Transverse colon (tissue), 4 donors: ENCODE measurements around the gene BTG3.

ENCODE experiments used
- CTCF ChIP-seq, 5 experiments: fragments of 200-600 bp in 3 of 5; fragments of 450-650 bp in 2 of 5; sonication (generic) in 3 of 5; IDR thresholded peaks; 1 replicate in 2 of 5; 2 replicates in 3 of 5; pipeline ENCODE4 v1.5.1; 2016 to 2017; ENCODE audit warnings: antibody characterized with exemption in 5 of 5, inconsistent platforms in 3 of 5, mild to moderate bottlenecking in 2 of 5, moderate library complexity in 1 of 5
- POLR2A ChIP-seq: fragments of 450-650 bp; IDR thresholded peaks from one replicate; pipeline ENCODE4 v1.6.1; 2016; ENCODE audit warnings: antibody characterized with exemption, mild to moderate bottlenecking, moderate library complexity
- POLR2AphosphoS5 ChIP-seq, 3 donors: sonication (generic); formaldehyde crosslinking; IDR thresholded peaks; one replicate each; pipeline ENCODE4 v1.6.1; 2016; ENCODE audit warnings: antibody characterized with exemption in 3 of 3

- TF ChIP-seq CTCF (IDR thresholded peaks at IDR 0.05) (no peak), POLR2A (no peak), POLR2AphosphoS5 (IDR thresholded peaks at IDR 0.05) (no peak)
These were observed 38.8 kb upstream of the BTG3 start for GRCh38 chr21:17651526-17651925.
